Kidney glomerular epithelial cell (primary cell): ENCODE data around the gene SNX2.
"Not testable (repeated sequence)": the region's sequence is repeated elsewhere in the genome, so short reads cannot be mapped to it uniquely, and the experiment has no call there.

ENCODE experiments used
- DNase-seq: peaks from one replicate; lab custom pipeline; 2025; lab: John Stamatoyannopoulos, UW

SNX2 gene

GRCh38 chr5:122774861-122775549 is at the start of gene SNX2:
TSS of gene SNX2 (plus strand) at chr5:122775080. CDS start at chr5:122775104, 24 bp downstream.
- DNase-seq: peak; percentile 62

- DNase-seq: peak; percentile 14
These were observed 47.8 kb upstream of the SNX2 start for GRCh38 chr5:122727112-122727541.

GRCh38 chr5:122730037-122730436 is 44.8 kb upstream of the SNX2 start:
- no peak for DNase-seq

GRCh38 chr5:122730456-122730855 is 44.4 kb upstream of the SNX2 start:
- DNase-seq: no peak

GRCh38 chr5:122736086-122736845 is 38.6 kb upstream of the SNX2 start:
- DNase-seq: no peak

- DNase-seq: no peak
These were observed 36.8 kb upstream of the SNX2 start for GRCh38 chr5:122738088-122738487.

GRCh38 chr5:122741681-122742080 is 33.2 kb upstream of the SNX2 start:
- peak; percentile 15 for DNase-seq

GRCh38 chr5:122743261-122743660 is 31.6 kb upstream of the SNX2 start:
- no peak for DNase-seq

- DNase-seq: no peak
These were observed 29.3 kb upstream of the SNX2 start for GRCh38 chr5:122745597-122745996.

- DNase-seq: no peak
These were observed 25.0 kb upstream of the SNX2 start for GRCh38 chr5:122749886-122750285.

GRCh38 chr5:122751293-122751782 is 23.5 kb upstream of the SNX2 start:
- no peak for DNase-seq

GRCh38 chr5:122753500-122753899 is 21.4 kb upstream of the SNX2 start:
- DNase-seq: no peak

GRCh38 chr5:122755783-122756182 is 19.1 kb upstream of the SNX2 start:
- no peak for DNase-seq

GRCh38 chr5:122756264-122756911 is 18.5 kb upstream of the SNX2 start:
- DNase-seq: peak; percentile 19

- DNase-seq: no peak
These were observed 17.6 kb upstream of the SNX2 start for GRCh38 chr5:122757285-122757684.

- no peak for DNase-seq
These were observed 15.4 kb upstream of the SNX2 start for GRCh38 chr5:122759241-122760070.

- DNase-seq: no peak
These were observed 14.6 kb upstream of the SNX2 start for GRCh38 chr5:122760236-122760635.

- no peak for DNase-seq
These were observed 13.8 kb upstream of the SNX2 start for GRCh38 chr5:122761115-122761514.

- DNase-seq: not testable (repeated sequence)
These were observed 13.0 kb upstream of the SNX2 start for GRCh38 chr5:122761896-122762295.

GRCh38 chr5:122766130-122766529 is 8.8 kb upstream of the SNX2 start:
- DNase-seq: no peak

GRCh38 chr5:122770477-122770876 is 4.4 kb upstream of the SNX2 start:
- no peak for DNase-seq

- peak; percentile 77 for DNase-seq
These were observed 2.4 kb upstream of the SNX2 start for GRCh38 chr5:122772446-122772845.
